PC-9 (cell line): ENCODE measurements around the gene ARHGEF7. TPM values are rescaled to one million over a fixed set of nuclear protein-coding genes. Genes with fewer than 3 reads are reported as not detected.

Experiments
- BruUV-seq: library from RNA; stranded (reverse); fragments of 400-500 nt; replicated peaks from 2 replicates; lab custom pipeline; 2021; lab: Mats Ljungman, UMichigan
- CTCF ChIA-PET: fragments of 300-600 bp; sonication (Branson Sonifier 250); formaldehyde crosslinking; loops from one replicate; lab custom pipeline; 2022; ENCODE audit warnings: antibody characterized with exemption; lab: Charles Lee
- POLR2A ChIA-PET: fragments of 300-600 bp; sonication (Branson Sonifier 250); formaldehyde crosslinking; loops from one replicate; lab custom pipeline; 2022; ENCODE audit warnings: antibody characterized with exemption; ENCODE audit not compliant: unreplicated experiment; lab: Charles Lee
- DNase-seq, 2 experiments: peaks; one replicate each; pipeline versions ENCODE4 v3.0.0 to v3.0.0-alpha.2; 2015 to 2022; ENCODE audit warnings: mixed read lengths in 1 of 2
- H2AFZ ChIP-seq: fragments of 200-600 bp; sonication (generic); 2 replicates; pipeline ENCODE4 v1.8.1; 2017; ENCODE audit warnings: antibody characterized with exemption
- H3F3A ChIP-seq: fragments of 200-600 bp; sonication (generic); 2 replicates; pipeline ENCODE4 v1.8.1; 2017; ENCODE audit warnings: antibody characterized with exemption, mild to moderate bottlenecking, low read depth; ENCODE audit not compliant: insufficient read depth
- H3K27ac ChIP-seq: fragments of 200-600 bp; sonication (generic); 2 replicates; pipeline ENCODE4 v1.6.1; 2016; ENCODE audit warnings: mixed run types
- H3K27me3 ChIP-seq: fragments of 200-600 bp; sonication (generic); 2 replicates; pipeline ENCODE4 v1.6.1; 2016; ENCODE audit warnings: low read depth, mixed run types; ENCODE audit not compliant: insufficient read depth
- H3K36me3 ChIP-seq: fragments of 200-600 bp; sonication (generic); 2 replicates; pipeline ENCODE4 v1.6.1; 2016; ENCODE audit warnings: low read depth, mixed run types
- H3K4me1 ChIP-seq: fragments of 200-600 bp; sonication (generic); replicated peaks from 2 replicates; pipeline ENCODE4 v1.6.1; 2016; ENCODE audit warnings: mixed run types; ENCODE audit not compliant: insufficient read depth
- H3K4me2 ChIP-seq: fragments of 200-600 bp; sonication (generic); 2 replicates; pipeline ENCODE4 v1.6.1; 2017; ENCODE audit warnings: mixed run types
- H3K4me3 ChIP-seq: fragments of 200-600 bp; sonication (generic); 2 replicates; pipeline ENCODE4 v1.6.1; 2016; ENCODE audit warnings: mixed run types
- H3K79me2 ChIP-seq: fragments of 200-600 bp; sonication (generic); 2 replicates; pipeline ENCODE4 v1.6.1; 2017; ENCODE audit warnings: low read depth, mixed run types
- H3K9me2 ChIP-seq: fragments of 200-600 bp; sonication (generic); 2 replicates; pipeline ENCODE4 v1.8.1; 2017; ENCODE audit warnings: mild to moderate bottlenecking; ENCODE audit not compliant: insufficient read depth
- H3K9me3 ChIP-seq: fragments of 200-600 bp; sonication (generic); 2 replicates; pipeline ENCODE4 v1.8.1; 2016; ENCODE audit warnings: low read depth; ENCODE audit not compliant: insufficient read depth
- H4K20me1 ChIP-seq: fragments of 200-600 bp; sonication (generic); 2 replicates; pipeline ENCODE4 v1.8.1; 2017; ENCODE audit not compliant: insufficient read depth
- CTCF ChIP-seq: fragments of 200-600 bp; sonication (generic); conservative IDR thresholded peaks from 2 replicates; pipeline ENCODE4 v1.6.1; 2017; ENCODE audit warnings: mixed run types, antibody characterized with exemption, mild to moderate bottlenecking, moderate library complexity
- EZH2 ChIP-seq: fragments of 200-600 bp; sonication (generic); IDR thresholded peaks from 2 replicates; pipeline ENCODE4 v1.8.0; 2017; ENCODE audit warnings: antibody characterized with exemption, low read depth
- intact Hi-C: fragments of 100-400 bp; cut with micrococcal nuclease; formaldehyde crosslinking; loops from one replicate; pipeline ENCODE4 v1.10.0; 2022; ENCODE audit not compliant: unreplicated experiment
- total RNA-seq: library from RNA; stranded (reverse); gene quantifications from 2 replicates; pipeline ENCODE4 v1.2.3, GENCODE V29; 2021

The ARHGEF7 gene
- total RNA-seq, 1 experiment from 2014 or later: 37.0 TPM

GRCh38 chr13:111284565-111284964 lies 169.5 kb downstream of the ARHGEF7 start:
- Histone ChIP-seq H3K4me3 (no peak overlapping the region), H3K9me3 (no peaks in the 10 kb centered on the region), H3K4me2 (no peak overlapping the region), H3K27me3 (no peaks in the 10 kb centered on the region), H3F3A (no peaks in the 10 kb centered on the region), H3K79me2 (no peaks in the 10 kb centered on the region), H3K27ac (no peak overlapping the region), H2AFZ (no peak overlapping the region), H4K20me1 (no peaks in the 10 kb centered on the region), H3K4me1 (no peaks in the 10 kb centered on the region), H3K36me3 (0 out of 2 replicates have a peak, but pooled peaks cover 4% of the 10 kb centered on the region), H3K9me2 (no peaks in the 10 kb centered on the region)
- no peak for DNase-seq
- no peak for TF ChIP-seq CTCF
- TF ChIP-seq EZH2: no peak
- POLR2A ChIA-PET: no interaction called here
- CTCF ChIA-PET: no interaction called here
- BruUV-seq: no TSS peak
- intact Hi-C loops: no loop called here

- Histone ChIP-seq H3K4me1 (no peaks in the 10 kb centered on the region), H3K9me3 (no peaks in the 10 kb centered on the region), H3F3A (no peaks in the 10 kb centered on the region), H4K20me1 (no peaks in the 10 kb centered on the region), H3K79me2 (no peaks in the 10 kb centered on the region), H2AFZ (no peak overlapping the region), H3K4me2 (no peak overlapping the region), H3K27me3 (no peaks in the 10 kb centered on the region), H3K4me3 (no peak overlapping the region), H3K9me2 (no peaks in the 10 kb centered on the region), H3K36me3 (0 out of 2 replicates have a peak, but pooled peaks cover 4% of the 10 kb centered on the region), H3K27ac (no peak overlapping the region)
- DNase-seq: no peak
- ChIA-PET POLR2A (no interaction called here), CTCF (no interaction called here)
- TF ChIP-seq CTCF (no peak), EZH2 (no peak)
- no TSS peak for BruUV-seq
- intact Hi-C loops: no loop called here
These were observed 171.1 kb downstream of the ARHGEF7 start for GRCh38 chr13:111286162-111286561.

- DNase-seq: no peak
- Histone ChIP-seq H2AFZ (no peak overlapping the region), H3K9me2 (no peaks in the 10 kb centered on the region), H4K20me1 (no peaks in the 10 kb centered on the region), H3K9me3 (no peaks in the 10 kb centered on the region), H3K27me3 (no peaks in the 10 kb centered on the region), H3K4me1 (no peaks in the 10 kb centered on the region), H3K27ac (no peak overlapping the region), H3K36me3 (0 out of 2 replicates have a peak, but pooled peaks cover 5% of the 10 kb centered on the region), H3K4me2 (no peak overlapping the region), H3K79me2 (no peaks in the 10 kb centered on the region), H3K4me3 (no peak overlapping the region), H3F3A (no peaks in the 10 kb centered on the region)
- ChIA-PET POLR2A (interaction anchor here (0.6 kb wide), 1 partner anchor 379 kb away, joined by 5 read pairs; no protein-coding TSS in a partner anchor), CTCF (no interaction called here)
- no TSS peak for BruUV-seq
- intact Hi-C loops: no loop called here
- TF ChIP-seq EZH2 (no peak), CTCF (no peak)
These were observed 171.6 kb downstream of the ARHGEF7 start for GRCh38 chr13:111286749-111287148.
